NCI-H345 treated with DMSO at 0.1 percent for 48 hours (cell line): ENCODE results near the gene MAP3K20.
"Not testable (repeated sequence)": the region's sequence is repeated elsewhere in the genome, so short reads cannot be mapped to it uniquely, and the experiment has no call there.

Experiments used
- DNase-seq: peaks from one replicate; lab custom pipeline; 2025; ENCODE audit not compliant: unreplicated experiment; lab: John Stamatoyannopoulos, UW

Gene MAP3K20

GRCh38 chr2:173226899-173227698 lies 151.5 kb downstream of the MAP3K20 start:
- DNase-seq: no peak

GRCh38 chr2:173229086-173229485 lies 153.4 kb downstream of the MAP3K20 start:
- no peak for DNase-seq

- no peak for DNase-seq
Observed at GRCh38 chr2:173230181-173230580, 154.5 kb downstream of the MAP3K20 start.

- peak; percentile 69 for DNase-seq
Observed at GRCh38 chr2:173231042-173231441, 155.4 kb downstream of the MAP3K20 start.

- no peak for DNase-seq
Observed at GRCh38 chr2:173231465-173231864, 155.8 kb downstream of the MAP3K20 start.

GRCh38 chr2:173232956-173233744 lies 157.5 kb downstream of the MAP3K20 start:
- no peak for DNase-seq

- no peak for DNase-seq
Observed at GRCh38 chr2:173235947-173236803, 160.5 kb downstream of the MAP3K20 start.

- DNase-seq: no peak
Observed at GRCh38 chr2:173238385-173238784, 162.7 kb downstream of the MAP3K20 start.

GRCh38 chr2:173238831-173239230 lies 163.2 kb downstream of the MAP3K20 start:
- DNase-seq: no peak

- no peak for DNase-seq
Observed at GRCh38 chr2:173239644-173240043, 164.0 kb downstream of the MAP3K20 start.

GRCh38 chr2:173240083-173240482 lies 164.4 kb downstream of the MAP3K20 start:
- no peak for DNase-seq

GRCh38 chr2:173241643-173242042 lies 166.0 kb downstream of the MAP3K20 start:
- no peak for DNase-seq

GRCh38 chr2:173247156-173247555 lies 171.5 kb downstream of the MAP3K20 start:
- DNase-seq: no peak

- DNase-seq: no peak
Observed at GRCh38 chr2:173248381-173248780, 172.7 kb downstream of the MAP3K20 start.

- peak; percentile 20 for DNase-seq
Observed at GRCh38 chr2:173249661-173250641, 174.3 kb downstream of the MAP3K20 start.

GRCh38 chr2:173251225-173251624 lies 175.6 kb downstream of the MAP3K20 start:
- DNase-seq: no peak

- DNase-seq: no peak
Observed at GRCh38 chr2:173252581-173252980, 176.9 kb downstream of the MAP3K20 start.

GRCh38 chr2:173254659-173255058 lies 179.0 kb downstream of the MAP3K20 start:
- DNase-seq: no peak

- DNase-seq: no peak
Observed at GRCh38 chr2:173258701-173259100, 183.1 kb downstream of the MAP3K20 start.

GRCh38 chr2:173262356-173262755 lies 186.7 kb downstream of the MAP3K20 start:
- not testable (repeated sequence) for DNase-seq
